ENCODE results near the gene RPS6KA5.
"Not testable (repeated sequence)": the region's sequence is repeated elsewhere in the genome, so short reads cannot be mapped to it uniquely, and the experiment has no call there.

The RPS6KA5 gene

GRCh38 chr14:90956273-90956672 is 104.2 kb downstream of the RPS6KA5 start (continued):
- no peak for TF ChIP-seq CSRNP3 (CRISPR knock-in tag; IDR thresholded peaks at IDR 0.05)
- no peak for TF ChIP-seq ZNF565 (CRISPR knock-in tag; conservative IDR thresholded peaks at IDR 0.05; ENCODE audit: low read depth)
- no peak for TF ChIP-seq ESRRG (CRISPR knock-in tag; IDR thresholded peaks at IDR 0.05)
- TF ChIP-seq PPARA (CRISPR knock-in tag; IDR thresholded peaks at IDR 0.05; ENCODE audit: borderline replicate concordance), result no peak

GRCh38 chr14:90953643-90954042 is 106.8 kb downstream of the RPS6KA5 start:
- ATAC-seq, result not testable (repeated sequence)

- no peak for TF ChIP-seq BACH2 (CRISPR knock-in tag; IDR thresholded peaks at IDR 0.05; ENCODE audit: borderline replicate concordance)
- TF ChIP-seq GLIS3 (CRISPR knock-in tag; IDR thresholded peaks at IDR 0.05), result no peak
- no peak for TF ChIP-seq POU6F1 (CRISPR knock-in tag; IDR thresholded peaks at IDR 0.05; ENCODE audit: borderline replicate concordance, low read depth)
- TF ChIP-seq TCF4 (CRISPR knock-in tag; IDR thresholded peaks at IDR 0.05; ENCODE audit: borderline replicate concordance), result no peak
- TF ChIP-seq ZFP3 (CRISPR knock-in tag; IDR thresholded peaks at IDR 0.05), result no peak
- ATAC-seq, result no peak
Measured at GRCh38 chr14:90943367-90943766, 117.1 kb downstream of the RPS6KA5 start.

GRCh38 chr14:90942511-90942910 is 117.9 kb downstream of the RPS6KA5 start:
- no peak for ATAC-seq
- no peak for TF ChIP-seq ZNF70 (CRISPR knock-in tag; IDR thresholded peaks at IDR 0.05)
- TF ChIP-seq ZC3H10 (CRISPR knock-in tag; IDR thresholded peaks at IDR 0.05), result no peak
- no peak for TF ChIP-seq ISL1 (CRISPR knock-in tag; IDR thresholded peaks at IDR 0.05)
- TF ChIP-seq PATZ1 (CRISPR knock-in tag; IDR thresholded peaks at IDR 0.05; ENCODE audit: borderline replicate concordance), result no peak
- no peak for TF ChIP-seq TCF4 (CRISPR knock-in tag; IDR thresholded peaks at IDR 0.05; ENCODE audit: borderline replicate concordance)
- TF ChIP-seq GLIS3 (CRISPR knock-in tag; IDR thresholded peaks at IDR 0.05), result no peak
- no peak for TF ChIP-seq CSRNP3 (CRISPR knock-in tag; IDR thresholded peaks at IDR 0.05)
- no peak for TF ChIP-seq ESRRG (CRISPR knock-in tag; IDR thresholded peaks at IDR 0.05)
- TF ChIP-seq OSR1 (CRISPR knock-in tag; IDR thresholded peaks at IDR 0.05), result no peak
- no peak for TF ChIP-seq TSHZ2 (CRISPR knock-in tag; IDR thresholded peaks at IDR 0.05)
- TF ChIP-seq ZFP3 (CRISPR knock-in tag; IDR thresholded peaks at IDR 0.05), result no peak
- no peak for TF ChIP-seq ZNF565 (CRISPR knock-in tag; conservative IDR thresholded peaks at IDR 0.05; ENCODE audit: low read depth)
- no peak for TF ChIP-seq PPARA (CRISPR knock-in tag; IDR thresholded peaks at IDR 0.05; ENCODE audit: borderline replicate concordance)
- TF ChIP-seq CREB5 (CRISPR knock-in tag; IDR thresholded peaks at IDR 0.05; ENCODE audit: low read depth), result no peak
